Activated CD4-positive, alpha-beta T cell treated with anti-CD3 and anti-CD28 coated beads, Interleukin-2, Interleukin-4, amounts not matched to agents 100 ng/mL and 50 ng/mL, durations not matched to agents 16 hours and 8 hours (primary cell): Measurements from ENCODE around the gene TPD52L1.
"Not testable (repeated sequence)": the region's sequence is repeated elsewhere in the genome, so short reads cannot be mapped to it uniquely, and the experiment has no call there.

Source experiments
- DNase-seq: peaks from one replicate; pipeline ENCODE4 v3.0.0-alpha.2; 2020; ENCODE audit warnings: low spot score

The TPD52L1 gene

GRCh38 chr6:125270380-125270779 lies 116.8 kb downstream of the TPD52L1 start:
- no peak for DNase-seq

- DNase-seq = no peak
These were observed 118.0 kb downstream of the TPD52L1 start for GRCh38 chr6:125271486-125272159.

GRCh38 chr6:125273251-125273650 lies 119.7 kb downstream of the TPD52L1 start:
- DNase-seq = no peak

- no peak for DNase-seq
These were observed 120.4 kb downstream of the TPD52L1 start for GRCh38 chr6:125273965-125274364.

- DNase-seq = no peak
These were observed 121.4 kb downstream of the TPD52L1 start for GRCh38 chr6:125274935-125275334.

GRCh38 chr6:125275779-125276178 lies 122.2 kb downstream of the TPD52L1 start:
- no peak for DNase-seq

GRCh38 chr6:125277838-125278237 lies 124.3 kb downstream of the TPD52L1 start:
- DNase-seq = no peak

GRCh38 chr6:125279961-125280360 lies 126.4 kb downstream of the TPD52L1 start:
- peak; percentile 13 for DNase-seq

- DNase-seq = not testable (repeated sequence)
These were observed 126.9 kb downstream of the TPD52L1 start for GRCh38 chr6:125280370-125281035.

- DNase-seq = not testable (repeated sequence)
These were observed 128.9 kb downstream of the TPD52L1 start for GRCh38 chr6:125282470-125282869.

GRCh38 chr6:125285353-125285752 lies 131.8 kb downstream of the TPD52L1 start:
- no peak for DNase-seq

GRCh38 chr6:125285936-125286335 lies 132.4 kb downstream of the TPD52L1 start:
- no peak for DNase-seq

GRCh38 chr6:125287718-125288117 lies 134.1 kb downstream of the TPD52L1 start:
- no peak for DNase-seq

GRCh38 chr6:125293587-125293986 lies 140.0 kb downstream of the TPD52L1 start:
- no peak for DNase-seq

GRCh38 chr6:125294036-125294435 lies 140.5 kb downstream of the TPD52L1 start:
- DNase-seq = no peak

GRCh38 chr6:125294925-125295324 lies 141.4 kb downstream of the TPD52L1 start:
- DNase-seq = no peak

- no peak for DNase-seq
These were observed 142.9 kb downstream of the TPD52L1 start for GRCh38 chr6:125296471-125296870.

GRCh38 chr6:125299257-125299656 lies 145.7 kb downstream of the TPD52L1 start:
- DNase-seq = no peak

GRCh38 chr6:125300992-125301434 lies 147.4 kb downstream of the TPD52L1 start:
- DNase-seq = no peak

GRCh38 chr6:125301435-125302391 lies 148.1 kb downstream of the TPD52L1 start, which contains the start of gene HDDC2:
Gene HDDC2 (minus strand): TSS chr6:125301967. CDS start chr6:125301932, 35 bp downstream.
- peak; percentile 39 for DNase-seq

GRCh38 chr6:125302840-125303511 lies 149.4 kb downstream of the TPD52L1 start:
- no peak for DNase-seq

- DNase-seq = no peak
These were observed 149.9 kb downstream of the TPD52L1 start for GRCh38 chr6:125303512-125303854.
